Vagina (tissue), 2 donors: ENCODE results near the gene SULT1C3. TPM values are rescaled to one million over a fixed set of nuclear protein-coding genes. Genes with fewer than 3 reads are reported as not detected.

Source experiments
- DNase-seq, 2 donors: peaks; one replicate each; pipeline ENCODE4 v3.0.0-alpha.2; 2017; ENCODE audit errors: extremely low spot score in 2 of 2
- H3K27ac ChIP-seq: fragments of 200-600 bp; sonication (generic); one replicate; pipeline ENCODE4 v1.5.1; 2019
- H3K27me3 ChIP-seq: fragments of 200-600 bp; sonication (generic); one replicate; pipeline ENCODE4 v1.5.1; 2019
- H3K36me3 ChIP-seq, 2 donors: fragments of 200-600 bp; sonication (generic); one replicate each; pipeline ENCODE4 v1.5.1; 2017 to 2019
- H3K4me1 ChIP-seq: fragments of 200-600 bp; sonication (generic); one replicate; pipeline ENCODE4 v1.5.1; 2019
- H3K4me3 ChIP-seq, 2 donors: fragments of 200-600 bp; sonication (generic); 1 replicate in 1 of 2; 2 replicates in 1 of 2; pipeline ENCODE4 v1.5.1; 2016 to 2019
- H3K9me3 ChIP-seq: fragments of 200-600 bp; sonication (generic); one replicate; pipeline ENCODE4 v1.5.1; 2019
- POLR2A ChIP-seq, 2 donors: fragments of 450-650 bp; IDR thresholded peaks; one replicate each; pipeline ENCODE4 v1.6.1; 2017; ENCODE audit warnings: antibody characterized with exemption in 2 of 2, mild to moderate bottlenecking in 2 of 2, moderate library complexity in 2 of 2
- POLR2AphosphoS5 ChIP-seq, 2 donors: sonication (generic); formaldehyde crosslinking; IDR thresholded peaks; one replicate each; pipeline ENCODE4 v1.9.0; 2017; ENCODE audit warnings: antibody characterized with exemption in 2 of 2, mild to moderate bottlenecking in 2 of 2, low read depth in 1 of 2; ENCODE audit not compliant: insufficient read depth in 1 of 2
- intact Hi-C: fragments of 100-400 bp; cut with DNase I; formaldehyde crosslinking; loops from one replicate; pipeline ENCODE4 v1.15.1; 2023
- total RNA-seq: library from RNA; depleted of rRNA; stranded (reverse); fragments of >200 nt; gene quantifications from one replicate; pipeline ENCODE4 v1.2.3, GENCODE V29; 2016
- TF ChIP-seq, protein P1 (sequence below), 3 experiments: fragments of 450-650 bp in 2 of 3; fragments of 200-600 bp in 1 of 3; sonication (generic) in 1 of 3; IDR thresholded peaks; one replicate each; pipeline ENCODE4 v1.5.1; 2017 to 2019; ENCODE audit warnings: antibody characterized with exemption in 3 of 3, mild to moderate bottlenecking in 2 of 3, moderate library complexity in 2 of 3

Gene SULT1C3
- total RNA-seq, 1 donor from 2014 or later = not detected

DNA sequence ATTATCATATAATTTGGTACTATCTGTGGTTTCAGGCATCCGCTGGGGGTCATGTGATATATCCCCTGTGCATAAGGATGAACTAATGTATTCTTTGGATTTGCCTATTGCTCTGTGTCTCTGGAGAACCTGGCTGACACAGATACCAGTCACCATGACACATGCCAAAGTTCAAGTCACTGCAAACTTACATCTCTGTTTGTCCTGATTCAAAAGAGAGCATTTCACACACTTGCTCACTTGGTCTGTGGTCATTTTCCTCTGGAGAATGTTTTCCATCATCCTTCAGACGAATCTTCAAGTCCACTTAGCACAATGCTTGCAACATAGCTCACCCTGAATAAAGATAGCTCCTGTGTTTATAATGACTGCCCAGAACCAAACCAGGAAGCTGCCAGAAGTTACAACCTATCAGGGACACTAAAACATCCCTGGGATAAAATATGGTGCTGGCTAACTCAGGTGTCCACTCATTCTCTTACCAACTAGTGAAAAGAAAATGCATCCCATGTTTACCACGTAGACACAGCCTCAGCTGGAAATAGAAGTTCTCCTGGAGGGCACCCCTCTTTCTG is 18.1 kb downstream of the SULT1C3 start:
- H3K9me3 ChIP-seq = no peaks in the 10 kb centered on the region
- no peak overlapping the region for H3K4me3 ChIP-seq
- H3K27me3 ChIP-seq = no peaks in the 10 kb centered on the region
- H3K27ac ChIP-seq = no peak overlapping the region
- no peak for DNase-seq
- TF ChIP-seq POLR2A (IDR thresholded peaks at IDR 0.05) (no peak), POLR2AphosphoS5 (IDR thresholded peaks at IDR 0.05; ENCODE audit: insufficient read depth in 1 of 2, low read depth in 1 of 2) (no peak)
- TF ChIP-seq, protein P1, sequence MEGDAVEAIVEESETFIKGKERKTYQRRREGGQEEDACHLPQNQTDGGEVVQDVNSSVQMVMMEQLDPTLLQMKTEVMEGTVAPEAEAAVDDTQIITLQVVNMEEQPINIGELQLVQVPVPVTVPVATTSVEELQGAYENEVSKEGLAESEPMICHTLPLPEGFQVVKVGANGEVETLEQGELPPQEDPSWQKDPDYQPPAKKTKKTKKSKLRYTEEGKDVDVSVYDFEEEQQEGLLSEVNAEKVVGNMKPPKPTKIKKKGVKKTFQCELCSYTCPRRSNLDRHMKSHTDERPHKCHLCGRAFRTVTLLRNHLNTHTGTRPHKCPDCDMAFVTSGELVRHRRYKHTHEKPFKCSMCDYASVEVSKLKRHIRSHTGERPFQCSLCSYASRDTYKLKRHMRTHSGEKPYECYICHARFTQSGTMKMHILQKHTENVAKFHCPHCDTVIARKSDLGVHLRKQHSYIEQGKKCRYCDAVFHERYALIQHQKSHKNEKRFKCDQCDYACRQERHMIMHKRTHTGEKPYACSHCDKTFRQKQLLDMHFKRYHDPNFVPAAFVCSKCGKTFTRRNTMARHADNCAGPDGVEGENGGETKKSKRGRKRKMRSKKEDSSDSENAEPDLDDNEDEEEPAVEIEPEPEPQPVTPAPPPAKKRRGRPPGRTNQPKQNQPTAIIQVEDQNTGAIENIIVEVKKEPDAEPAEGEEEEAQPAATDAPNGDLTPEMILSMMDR (IDR thresholded peaks at IDR 0.05) = no peak
- no peaks in the 10 kb centered on the region for H3K36me3 ChIP-seq
- intact Hi-C loops = no loop called here
- H3K4me1 ChIP-seq = no peaks in the 10 kb centered on the region

DNA sequence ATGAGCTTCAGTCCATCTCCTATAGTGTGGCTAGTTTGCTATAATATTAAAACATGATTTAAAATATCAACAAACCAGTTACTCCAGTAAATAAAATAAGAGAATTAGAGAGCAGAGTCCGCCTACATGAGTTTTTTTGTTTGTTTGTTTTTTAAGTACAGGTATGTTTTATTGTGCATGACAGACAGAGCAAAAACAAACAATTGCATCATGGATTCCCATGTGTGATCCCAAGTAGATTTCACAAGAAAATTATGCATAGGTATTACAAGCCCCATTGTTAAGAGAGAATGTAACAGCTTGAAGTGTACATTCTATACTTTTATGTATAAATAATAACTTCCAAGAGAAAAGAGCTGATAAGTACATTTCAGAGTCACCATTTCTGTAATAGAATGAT is 21.0 kb downstream of the SULT1C3 start:
- TF ChIP-seq POLR2AphosphoS5 (IDR thresholded peaks at IDR 0.05; ENCODE audit: insufficient read depth in 1 of 2, low read depth in 1 of 2) = no peak
- TF ChIP-seq, protein P1 (IDR thresholded peaks at IDR 0.05) = no peak
- TF ChIP-seq POLR2A (IDR thresholded peaks at IDR 0.05) = no peak
- Histone ChIP-seq H3K36me3 (no peaks in the 10 kb centered on the region), H3K9me3 (no peaks in the 10 kb centered on the region), H3K27me3 (no peaks in the 10 kb centered on the region), H3K4me3 (no peak overlapping the region), H3K27ac (no peak overlapping the region), H3K4me1 (no peaks in the 10 kb centered on the region)
- intact Hi-C loops = no loop called here
- no peak for DNase-seq

DNA sequence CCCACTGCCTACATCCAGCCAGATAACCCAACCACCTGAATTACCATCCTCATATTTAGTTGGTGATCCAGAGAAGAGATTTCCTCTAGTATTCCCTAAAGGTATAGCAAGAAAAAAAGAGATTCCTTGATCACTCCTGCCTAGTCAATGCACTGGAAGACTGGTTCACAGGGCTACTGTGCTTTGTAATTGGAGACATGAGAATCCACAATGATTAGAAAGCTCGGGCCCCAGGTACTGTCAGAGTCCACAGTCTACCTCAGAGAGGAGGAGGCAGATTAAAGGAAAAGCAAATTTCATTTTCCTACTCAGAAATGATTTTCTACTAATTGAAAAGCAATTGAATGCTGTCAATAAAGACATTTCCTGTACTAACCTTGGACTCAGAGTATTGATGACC is 22.3 kb downstream of the SULT1C3 start:
- intact Hi-C loops = no loop called here

DNA sequence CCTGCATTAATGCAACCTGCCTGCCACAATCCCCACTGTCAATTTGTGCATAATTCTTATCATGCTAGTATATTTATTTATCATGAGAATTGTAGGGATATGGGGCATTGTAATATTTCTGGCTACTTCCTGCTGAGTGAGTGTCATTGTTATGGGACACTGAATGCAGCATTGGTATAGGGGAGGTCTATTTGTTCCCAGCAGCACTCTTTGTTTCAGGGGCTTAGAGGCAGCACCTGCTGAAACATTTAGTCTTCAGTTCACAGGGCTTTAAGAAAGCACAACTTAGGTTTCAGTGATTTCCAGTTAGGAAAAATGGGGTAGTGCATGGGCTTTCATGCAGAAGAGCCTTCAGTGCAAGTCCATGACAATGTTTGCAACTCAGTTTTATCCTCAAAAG is 23.6 kb downstream of the SULT1C3 start:
- no peak for TF ChIP-seq POLR2A (IDR thresholded peaks at IDR 0.05)
- TF ChIP-seq, protein P1 (IDR thresholded peaks at IDR 0.05) = no peak
- TF ChIP-seq POLR2AphosphoS5 (IDR thresholded peaks at IDR 0.05; ENCODE audit: insufficient read depth in 1 of 2, low read depth in 1 of 2) = no peak
- no peak overlapping the region for H3K27ac ChIP-seq

More for the DNA sequence above, 22.3 kb downstream of the SULT1C3 start:
- H3K27ac ChIP-seq = no peak overlapping the region
- no peaks in the 10 kb centered on the region for H3K9me3 ChIP-seq
- TF ChIP-seq, protein P1 (IDR thresholded peaks at IDR 0.05) = no peak
- TF ChIP-seq POLR2A (IDR thresholded peaks at IDR 0.05) = no peak
- TF ChIP-seq POLR2AphosphoS5 (IDR thresholded peaks at IDR 0.05; ENCODE audit: insufficient read depth in 1 of 2, low read depth in 1 of 2) = no peak
- H3K4me1 ChIP-seq = no peaks in the 10 kb centered on the region
- H3K27me3 ChIP-seq = no peaks in the 10 kb centered on the region
- no peak for DNase-seq
- no peaks in the 10 kb centered on the region for H3K36me3 ChIP-seq
- no peak overlapping the region for H3K4me3 ChIP-seq

DNA sequence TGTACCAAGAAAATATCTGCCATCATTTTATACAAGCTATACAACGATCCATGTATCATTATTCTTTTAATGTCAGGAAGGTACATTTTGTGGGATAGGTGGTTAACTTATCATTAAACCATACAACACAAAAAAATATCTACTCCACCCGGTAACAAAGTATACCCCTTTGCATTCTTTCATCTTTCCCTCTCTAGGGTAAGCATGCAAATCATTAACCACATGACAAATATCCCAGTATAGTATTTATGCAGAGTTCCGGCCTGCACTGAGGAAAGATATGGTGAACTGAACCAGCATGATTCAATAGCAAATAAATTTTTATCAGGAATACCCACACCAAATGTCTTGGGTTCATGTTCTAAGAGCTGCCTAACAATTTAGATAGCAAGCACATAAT is 26.4 kb downstream of the SULT1C3 start:
- no peaks in the 10 kb centered on the region for H3K9me3 ChIP-seq
- peaks cover 10% of the 10 kb centered on the region for H3K4me1 ChIP-seq
- peak overlapping the region; percentile 45 for H3K27ac ChIP-seq
- DNase-seq = no peak
- H3K27me3 ChIP-seq = no peaks in the 10 kb centered on the region
- no peak overlapping the region for H3K4me3 ChIP-seq
- no peak for TF ChIP-seq POLR2A (IDR thresholded peaks at IDR 0.05)
- TF ChIP-seq, protein P1 (IDR thresholded peaks at IDR 0.05) = no peak
- TF ChIP-seq POLR2AphosphoS5 (IDR thresholded peaks at IDR 0.05; ENCODE audit: insufficient read depth in 1 of 2, low read depth in 1 of 2) = no peak
- intact Hi-C loops = no loop called here
- no peaks in the 10 kb centered on the region for H3K36me3 ChIP-seq

More for the DNA sequence above, 23.6 kb downstream of the SULT1C3 start:
- no peak for DNase-seq
- no peaks in the 10 kb centered on the region for H3K27me3 ChIP-seq
- no peaks in the 10 kb centered on the region for H3K9me3 ChIP-seq
- intact Hi-C loops = no loop called here
- H3K4me3 ChIP-seq = no peak overlapping the region
- no peaks in the 10 kb centered on the region for H3K36me3 ChIP-seq
- peaks cover 4% of the 10 kb centered on the region for H3K4me1 ChIP-seq
